Measurements from ENCODE around the gene NFKBIA. TPM values are rescaled to one million over a fixed set of nuclear protein-coding genes. Genes with fewer than 3 reads are reported as not detected.

Gene NFKBIA
- total RNA-seq, 2 experiments from 2014 or later = 56.1 to 56.8 TPM

DNA sequence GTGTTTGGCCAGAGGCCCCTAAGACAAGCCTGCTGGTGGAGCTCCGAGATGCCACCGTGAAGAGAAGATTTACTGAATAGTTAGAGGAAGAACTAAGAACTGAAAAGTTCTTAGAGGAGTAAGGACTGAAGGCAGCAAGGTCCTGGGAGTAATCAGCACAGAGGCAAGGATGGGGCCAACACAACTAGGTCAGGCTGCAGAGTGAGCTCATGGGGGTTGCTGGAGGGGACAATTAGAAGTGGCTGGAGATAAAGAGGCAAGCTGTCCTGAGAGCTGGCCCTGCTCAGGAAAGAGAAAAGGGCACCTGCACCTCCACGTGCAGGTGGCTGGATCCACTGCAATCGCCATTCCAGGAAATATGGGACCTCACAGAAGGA, 52.7 kb downstream of the NFKBIA start:
- H3K27me3 Mint-ChIP-seq (ENCODE audit: low read depth) = peaks cover 4% of the 10 kb centered on the region
- DNase-seq = no peak
- no peak for ATAC-seq
- ChIA-PET CTCF (interaction anchor here (0.5 to 1.9 kb wide), 6 partner anchors 19 to 122 kb away, joined by 3 to 6 read pairs (median 4); no protein-coding TSS in a partner anchor), POLR2A (interaction anchor here (0.6 to 1.4 kb wide), 4 partner anchors 12 to 52 kb away, joined by 3 to 8 read pairs (median 5); no protein-coding TSS in a partner anchor)
- no peaks in the 10 kb centered on the region for H3K36me3 Mint-ChIP-seq (ENCODE audit: low read depth)
- no peaks in the 10 kb centered on the region for H3K9me3 Mint-ChIP-seq (ENCODE audit: insufficient read depth)
- H3K27ac Mint-ChIP-seq = no peak overlapping the region
- H3K4me1 Mint-ChIP-seq (ENCODE audit: low read depth) = peaks cover 42% of the 10 kb centered on the region
- H3K4me3 Mint-ChIP-seq = no peak overlapping the region

Other genes with a start within 250 kb of the NFKBIA start
- gene PSMA6, start 112.4 kb downstream of the NFKBIA start, total RNA-seq = 100 to 1,000 TPM; 266 to 269 TPM
- not detected for gene INSM2, start 129.4 kb upstream of the NFKBIA start, total RNA-seq